NCI-H748 (cell line): ENCODE data around the gene ZNF385A.

Experiments
- DNase-seq: peaks from one replicate; lab custom pipeline; 2025; ENCODE audit not compliant: unreplicated experiment; lab: John Stamatoyannopoulos, UW

The ZNF385A gene, protein sequence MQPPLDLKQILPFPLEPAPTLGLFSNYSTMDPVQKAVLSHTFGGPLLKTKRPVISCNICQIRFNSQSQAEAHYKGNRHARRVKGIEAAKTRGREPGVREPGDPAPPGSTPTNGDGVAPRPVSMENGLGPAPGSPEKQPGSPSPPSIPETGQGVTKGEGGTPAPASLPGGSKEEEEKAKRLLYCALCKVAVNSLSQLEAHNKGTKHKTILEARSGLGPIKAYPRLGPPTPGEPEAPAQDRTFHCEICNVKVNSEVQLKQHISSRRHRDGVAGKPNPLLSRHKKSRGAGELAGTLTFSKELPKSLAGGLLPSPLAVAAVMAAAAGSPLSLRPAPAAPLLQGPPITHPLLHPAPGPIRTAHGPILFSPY

DNA sequence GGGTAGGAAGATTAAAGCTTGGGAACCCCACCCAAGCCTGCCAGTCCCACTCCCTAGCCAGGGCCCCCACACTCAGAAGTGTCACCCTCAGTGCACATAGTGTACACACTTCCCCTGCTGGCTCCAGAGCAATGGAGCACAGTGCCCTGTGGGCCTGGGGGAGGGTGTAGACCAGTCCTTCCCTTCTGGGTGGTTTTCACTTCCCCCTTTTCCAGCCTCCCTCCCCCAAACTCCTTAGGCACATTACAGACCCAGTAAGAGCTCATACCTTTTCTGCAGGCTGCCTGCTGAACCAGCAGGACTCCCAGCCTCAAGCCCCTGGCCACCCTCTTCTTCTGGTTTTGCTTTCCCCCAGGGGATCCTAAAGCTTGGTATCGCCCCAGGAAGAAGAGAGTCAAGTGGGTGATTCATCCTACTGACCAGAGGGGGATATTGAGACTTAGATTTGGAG lies at the start of gene ZNF385A:
ZNF385A (minus strand) TSS at position 143 of the 451 bp plus-strand sequence. CDS start 219 bp downstream, outside the sequence.
- DNase-seq: no peak

DNA sequence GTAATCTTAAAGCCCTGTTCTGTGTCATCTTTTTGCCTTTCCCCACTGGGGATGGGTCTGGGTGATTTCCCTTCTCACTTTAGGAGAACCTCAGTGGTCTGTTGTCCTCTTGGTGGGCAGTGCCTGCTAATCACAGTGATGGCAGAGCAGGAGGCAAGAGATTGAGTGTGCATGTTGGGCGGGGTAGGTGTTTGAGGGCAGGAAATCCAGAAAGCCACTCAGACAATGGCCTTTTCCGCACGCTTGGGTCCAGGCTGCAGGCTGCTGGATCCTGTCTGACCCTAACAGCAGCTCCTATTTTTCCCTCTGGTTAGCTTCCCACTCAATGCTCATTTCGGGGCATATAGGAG lies 48.3 kb upstream of the ZNF385A start:
- DNase-seq: no peak

DNA sequence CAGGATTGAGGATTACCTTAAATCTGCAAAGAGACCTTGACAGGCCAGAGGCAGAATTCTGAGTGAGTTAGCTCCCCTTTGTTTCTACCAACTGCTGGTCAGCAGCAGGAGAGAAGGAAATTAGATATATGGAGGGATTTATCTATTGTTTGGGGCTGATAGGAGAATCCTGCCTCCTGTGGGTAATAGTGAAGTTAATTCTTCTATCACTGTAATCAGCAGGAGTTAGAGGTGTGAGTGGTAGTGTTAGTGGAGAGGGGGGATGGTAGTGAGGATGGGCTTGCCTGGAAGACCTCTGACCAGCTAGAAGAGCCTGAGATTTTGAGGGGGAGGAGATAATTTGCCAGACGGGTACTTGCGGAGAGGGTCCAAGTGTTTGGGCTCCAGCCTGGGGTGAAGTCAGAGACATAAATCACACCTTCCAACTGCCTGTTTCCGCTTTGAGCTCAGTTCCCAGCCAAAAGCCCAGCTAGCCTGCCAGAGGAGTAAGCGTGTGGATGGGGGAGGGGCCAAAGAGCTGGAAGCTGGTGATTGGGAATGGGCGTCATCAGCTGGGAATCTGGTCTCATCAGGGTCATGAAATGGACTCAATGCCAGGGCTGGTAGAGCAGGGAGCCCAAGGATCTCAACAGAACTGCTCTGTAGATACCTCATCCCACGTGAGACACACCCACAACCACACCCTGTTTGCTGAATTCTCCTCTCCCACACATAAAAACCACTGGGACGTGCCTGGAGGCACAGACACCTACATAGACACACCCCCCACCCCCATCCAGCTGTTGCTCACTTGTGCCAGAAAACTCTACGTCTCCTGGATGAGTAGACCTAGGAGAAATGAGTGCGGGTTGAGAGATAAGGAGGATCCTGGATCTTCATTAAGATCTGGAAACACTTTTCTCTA lies 47.6 kb upstream of the ZNF385A start:
- DNase-seq: peak; percentile 41

DNA sequence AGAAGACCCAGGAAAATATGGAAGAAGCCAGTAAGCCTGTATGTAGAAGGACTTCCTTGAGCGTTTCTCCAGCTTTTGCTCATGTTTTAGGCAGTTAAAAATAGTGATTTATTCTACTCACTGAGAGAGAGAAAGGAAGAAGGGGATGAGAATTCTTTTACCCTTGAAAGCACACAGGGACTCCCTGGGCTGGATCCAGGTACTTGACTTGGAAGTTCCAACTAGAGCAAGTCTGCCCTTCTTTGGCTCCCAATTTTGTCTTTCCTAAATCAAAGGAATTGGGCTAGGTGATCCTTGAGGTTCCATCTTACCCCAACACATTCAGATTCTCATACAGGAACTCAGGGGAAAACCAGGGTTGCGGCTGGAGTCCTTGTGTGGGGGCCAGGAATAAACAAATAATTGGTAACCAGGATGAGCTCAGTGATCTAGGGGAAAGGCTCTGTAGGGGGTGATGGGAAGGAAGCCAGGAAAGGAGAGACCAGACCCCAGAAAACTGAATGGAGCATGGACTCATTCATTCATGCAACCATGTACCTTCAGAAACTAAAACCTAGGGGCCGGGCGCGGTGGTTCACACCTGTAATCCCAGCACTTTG lies 46.0 kb upstream of the ZNF385A start:
- no peak for DNase-seq

DNA sequence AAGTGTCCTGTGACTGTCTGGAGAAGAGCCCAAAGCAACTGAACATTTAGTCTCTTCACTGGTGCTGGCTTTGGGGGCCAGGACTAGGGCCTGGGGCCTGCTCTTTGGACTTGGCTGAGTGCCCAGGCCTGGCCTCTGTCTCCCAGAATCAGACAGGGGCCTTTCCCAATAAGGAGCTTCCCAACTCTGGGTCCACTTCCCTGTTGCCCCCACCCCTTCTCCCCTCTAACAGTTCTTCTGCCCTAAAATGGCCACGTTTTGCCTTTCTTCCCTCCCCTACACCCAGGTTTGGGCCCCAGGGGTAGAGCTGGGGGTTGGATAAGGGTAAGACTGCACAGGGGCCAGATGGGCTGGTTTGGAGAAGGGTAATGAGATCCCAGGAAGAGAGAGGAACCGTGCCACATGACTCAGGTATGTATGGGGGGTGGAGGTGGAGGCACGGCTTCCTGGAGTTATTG lies 44.5 kb upstream of the ZNF385A start:
- no peak for DNase-seq

DNA sequence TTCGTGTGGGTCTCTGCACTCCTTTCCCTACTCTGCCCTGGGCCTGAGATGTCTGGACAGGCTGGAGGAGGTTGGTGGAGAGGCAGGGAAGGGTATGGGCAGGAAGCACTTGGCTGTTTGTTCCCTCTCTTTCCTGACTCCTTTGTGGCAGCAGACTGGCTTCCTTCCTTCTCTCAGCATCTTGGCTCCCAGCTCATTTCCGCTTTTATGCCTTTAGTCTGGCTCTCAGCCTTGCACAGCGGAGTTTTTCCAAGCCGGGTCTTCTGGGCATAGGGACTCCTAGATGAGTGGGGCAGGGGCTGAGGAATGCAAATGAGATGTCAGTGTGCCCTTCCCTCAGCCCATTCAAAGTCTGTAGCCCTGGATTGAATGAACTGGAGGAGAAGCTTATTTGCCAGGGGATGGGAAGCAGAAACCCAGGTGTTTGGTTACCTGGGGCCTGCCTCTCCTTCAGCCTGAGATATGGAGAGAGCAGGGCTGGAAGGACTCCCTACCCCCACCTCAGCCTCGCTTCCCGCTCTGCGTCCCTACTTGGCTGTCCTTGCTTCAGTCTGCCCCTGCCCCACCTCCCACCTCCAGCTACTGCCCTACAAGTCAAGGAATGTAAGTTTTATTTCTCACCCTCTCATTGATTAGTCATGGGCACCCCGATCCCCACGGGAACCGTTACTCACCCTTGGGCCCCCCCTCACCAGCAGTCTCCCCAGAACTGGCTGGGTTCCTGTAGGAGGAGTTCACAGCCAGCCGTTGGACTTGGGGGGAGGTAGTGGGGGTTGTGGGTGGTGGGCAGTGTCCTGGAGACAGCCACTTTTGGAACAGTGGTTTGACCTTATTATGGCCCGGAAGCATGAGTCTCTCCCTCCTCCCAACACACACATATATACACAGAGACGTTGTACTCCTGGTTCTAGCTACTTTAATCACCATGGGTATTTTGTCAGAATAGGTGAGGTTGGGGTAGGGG lies 43.8 kb upstream of the ZNF385A start:
- no peak for DNase-seq

DNA sequence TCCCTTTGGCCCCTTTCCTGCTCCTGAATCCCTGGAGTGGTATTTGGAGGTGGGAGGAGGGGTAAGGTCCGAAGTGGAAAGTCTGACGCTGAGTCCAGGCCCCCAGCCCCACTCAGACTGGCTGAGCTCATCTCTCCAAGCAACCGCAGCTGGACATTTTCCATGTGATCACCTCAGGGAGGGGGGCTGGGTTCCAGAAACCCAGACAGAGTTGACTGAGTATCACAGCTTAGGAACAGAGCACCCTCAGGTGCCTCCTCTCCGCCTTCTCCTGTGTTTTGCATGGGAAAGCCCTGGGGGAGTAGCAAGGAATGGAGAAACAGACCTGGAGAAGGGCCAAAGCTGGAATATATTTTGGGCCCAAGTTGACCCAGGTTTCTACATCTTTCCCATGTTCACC lies 42.6 kb upstream of the ZNF385A start:
- no peak for DNase-seq

DNA sequence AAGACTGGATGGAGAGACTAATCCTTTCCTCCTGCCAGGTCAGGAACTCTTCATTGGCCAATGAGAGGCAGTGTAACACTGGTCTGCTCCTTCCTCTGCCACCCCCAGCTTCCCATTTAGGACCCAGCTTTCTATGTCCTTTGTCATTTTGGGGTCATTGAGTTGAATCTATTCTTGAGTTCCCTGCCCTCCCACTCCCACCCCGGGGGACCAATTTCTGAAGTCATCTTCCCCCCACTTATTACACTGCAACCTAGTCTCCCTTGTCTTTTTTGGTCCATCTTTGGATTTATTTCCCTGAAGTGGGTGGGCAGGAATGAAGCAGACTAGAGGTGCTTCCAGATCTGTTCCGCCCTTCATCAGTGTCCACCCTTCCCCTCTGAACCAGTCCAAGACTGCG lies 42.2 kb upstream of the ZNF385A start:
- no peak for DNase-seq

DNA sequence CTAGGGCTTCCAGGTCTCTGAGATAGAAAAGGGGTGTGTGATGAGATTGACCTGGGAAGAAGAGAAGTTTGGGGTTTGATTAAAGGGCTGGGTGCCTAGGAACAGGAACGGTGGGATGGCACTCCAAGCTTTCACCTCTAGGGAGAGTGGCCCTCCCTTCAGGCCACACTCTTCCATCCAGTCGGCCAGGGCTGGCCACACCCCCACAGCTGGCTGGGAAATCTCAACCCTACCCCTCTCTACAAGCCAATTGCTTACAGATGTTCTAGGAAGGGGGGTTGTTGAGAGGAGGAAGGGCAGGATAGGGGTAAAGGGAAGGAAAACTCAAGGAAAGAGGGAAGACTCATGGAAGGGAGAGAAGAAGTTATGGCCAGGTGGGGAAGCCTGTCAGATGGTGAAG lies 41.2 kb upstream of the ZNF385A start:
- no peak for DNase-seq

DNA sequence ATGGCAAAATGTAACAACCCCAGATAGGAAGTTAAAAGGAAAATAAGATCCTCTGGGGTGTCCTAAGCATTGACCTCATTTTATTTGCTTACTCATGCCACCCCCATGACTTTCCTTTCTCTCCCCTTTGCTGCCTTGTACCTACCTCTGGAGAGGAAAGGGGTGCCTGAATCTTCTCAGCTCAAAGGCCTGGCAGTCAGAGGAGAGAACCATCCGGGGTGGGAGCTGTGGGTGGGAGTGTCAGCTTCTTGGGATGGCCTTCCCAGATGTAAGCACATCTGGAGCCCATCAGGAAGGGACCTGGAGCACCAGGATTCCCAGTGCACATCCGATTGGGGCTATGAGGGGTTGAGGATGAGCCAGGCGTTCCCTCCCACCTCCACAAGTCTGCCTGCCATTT lies 39.7 kb upstream of the ZNF385A start:
- no peak for DNase-seq

DNA sequence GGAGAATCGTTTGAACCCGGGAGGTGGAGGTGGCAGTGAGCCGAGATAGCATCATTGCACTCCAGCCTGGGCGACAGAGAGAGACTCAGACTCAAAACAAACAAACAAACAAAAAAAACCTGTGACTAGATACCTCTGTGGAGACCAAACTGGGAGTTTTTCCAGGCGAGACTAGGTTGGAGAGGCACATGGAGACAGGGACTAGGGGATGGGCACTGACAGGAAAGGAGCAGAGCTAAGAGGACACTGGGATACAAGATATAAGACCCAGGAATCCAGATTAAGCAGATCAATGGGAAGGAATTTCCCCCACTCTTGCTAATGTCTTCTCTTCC lies 39.2 kb upstream of the ZNF385A start:
- DNase-seq: no peak

DNA sequence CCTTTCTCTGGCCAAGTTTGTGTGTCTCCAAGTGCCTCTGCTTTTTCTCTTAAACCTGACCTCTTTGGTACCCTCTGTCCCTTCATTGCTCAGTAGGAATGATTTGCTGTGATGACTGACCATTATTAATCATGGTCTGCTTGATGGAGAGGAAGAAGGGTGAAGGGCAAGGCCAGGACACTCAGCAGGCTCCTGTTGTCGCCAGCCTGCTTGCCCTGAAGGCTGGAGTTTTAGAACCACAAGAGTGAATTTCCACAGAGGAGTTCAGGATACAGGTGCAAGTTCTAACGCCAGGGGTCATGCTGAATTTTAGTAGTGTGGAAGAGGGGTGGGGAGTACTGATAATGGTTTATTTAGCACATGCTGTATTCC lies 37.3 kb upstream of the ZNF385A start:
- no peak for DNase-seq

DNA sequence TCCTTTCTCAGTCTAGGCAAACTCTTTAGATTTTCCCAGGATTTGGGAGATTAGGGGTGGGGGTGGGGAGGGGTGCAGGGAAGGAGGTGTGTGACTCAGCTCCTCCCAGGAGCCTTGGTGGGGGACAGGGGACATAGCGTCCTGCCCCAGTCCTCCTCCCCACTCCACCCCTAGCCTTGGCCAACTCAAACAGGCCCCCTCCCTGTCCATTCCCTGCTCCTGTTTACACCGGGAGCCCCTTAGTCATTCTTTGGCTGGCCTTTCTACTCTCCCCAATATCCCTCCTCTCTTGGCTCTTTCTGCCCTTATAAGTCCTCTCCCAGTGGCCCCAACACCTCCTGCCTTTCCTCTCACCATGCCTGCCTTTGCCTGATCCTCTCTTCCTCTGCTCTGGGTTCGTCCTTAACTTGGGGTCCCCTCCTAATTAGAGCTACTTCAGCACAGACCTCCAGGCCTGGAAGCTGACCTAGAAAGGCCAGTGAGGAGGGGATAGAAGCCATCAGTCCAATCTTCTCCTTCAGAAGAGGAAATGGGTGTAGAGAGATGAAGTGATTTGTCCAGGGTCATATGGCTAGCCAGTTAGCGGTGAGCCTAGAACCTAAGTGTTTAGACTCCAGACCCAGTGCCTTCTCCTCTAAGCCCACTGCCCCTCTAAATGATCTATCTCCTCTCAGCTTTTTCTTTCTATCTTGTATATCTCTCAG lies 36.8 kb upstream of the ZNF385A start:
- DNase-seq: no peak

DNA sequence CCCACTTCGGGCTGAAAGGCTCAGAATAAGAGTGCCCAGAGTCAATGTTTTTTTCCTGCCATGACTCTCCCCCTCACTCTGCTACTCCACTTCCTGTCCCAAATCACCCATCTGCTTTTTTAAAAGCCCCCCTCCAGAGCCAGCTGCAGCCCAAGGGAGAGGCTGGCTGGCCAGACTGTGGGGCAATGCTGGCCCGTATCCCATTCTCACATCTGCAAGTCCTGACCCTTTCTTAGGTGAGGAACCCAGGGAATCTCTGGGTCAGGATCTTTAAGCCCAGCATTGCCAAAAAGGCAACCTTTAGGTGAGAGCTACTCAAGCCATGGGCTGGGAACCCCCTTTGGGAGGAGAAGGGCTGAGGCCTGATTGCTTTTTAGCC lies 36.2 kb upstream of the ZNF385A start:
- no peak for DNase-seq

DNA sequence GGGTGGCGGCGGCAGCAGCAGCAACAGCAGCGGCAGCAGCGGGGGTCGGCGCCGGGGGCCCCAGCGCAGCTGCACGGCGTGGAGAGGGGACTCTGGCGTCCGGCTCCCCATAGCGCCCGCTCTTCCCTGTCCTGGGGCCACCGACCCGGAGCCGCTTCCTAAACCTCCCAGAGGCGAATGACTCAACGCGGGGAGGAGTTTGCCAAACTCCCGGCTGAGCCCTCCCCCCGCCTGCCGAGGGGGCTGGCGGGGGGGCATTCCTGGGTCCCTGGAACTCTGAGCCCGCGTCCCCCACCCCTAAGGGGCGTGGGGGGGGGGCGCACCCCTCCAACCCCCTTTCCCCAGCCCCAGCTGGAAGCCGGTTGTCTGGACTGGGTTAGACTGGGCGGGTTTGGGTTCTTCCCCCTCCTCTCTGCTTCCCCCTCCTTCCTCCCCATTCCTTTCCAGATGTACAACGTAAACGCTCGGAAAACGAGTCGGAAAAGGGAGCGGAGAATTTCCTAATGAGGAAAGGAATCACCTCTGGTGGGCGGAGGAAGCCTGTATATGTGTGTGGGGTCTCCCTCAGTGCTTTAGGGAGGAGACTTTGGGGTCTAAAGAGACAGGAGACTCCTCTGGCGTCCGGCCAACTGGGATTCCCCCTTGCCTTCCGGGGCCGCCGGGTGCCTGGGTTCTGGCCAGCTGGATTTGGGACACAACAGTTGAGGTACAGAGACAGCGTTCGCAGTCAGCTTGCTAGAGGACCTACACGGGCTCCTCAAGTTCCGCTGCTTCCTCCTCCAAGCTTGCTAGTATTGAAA lies 34.8 kb upstream of the ZNF385A start, which contains the start of gene ITGA5:
ITGA5 (minus strand) TSS at position 179 of the 800 bp plus-strand sequence; CDS start at position 111, 68 bp downstream.
- DNase-seq: peak; percentile 20

DNA sequence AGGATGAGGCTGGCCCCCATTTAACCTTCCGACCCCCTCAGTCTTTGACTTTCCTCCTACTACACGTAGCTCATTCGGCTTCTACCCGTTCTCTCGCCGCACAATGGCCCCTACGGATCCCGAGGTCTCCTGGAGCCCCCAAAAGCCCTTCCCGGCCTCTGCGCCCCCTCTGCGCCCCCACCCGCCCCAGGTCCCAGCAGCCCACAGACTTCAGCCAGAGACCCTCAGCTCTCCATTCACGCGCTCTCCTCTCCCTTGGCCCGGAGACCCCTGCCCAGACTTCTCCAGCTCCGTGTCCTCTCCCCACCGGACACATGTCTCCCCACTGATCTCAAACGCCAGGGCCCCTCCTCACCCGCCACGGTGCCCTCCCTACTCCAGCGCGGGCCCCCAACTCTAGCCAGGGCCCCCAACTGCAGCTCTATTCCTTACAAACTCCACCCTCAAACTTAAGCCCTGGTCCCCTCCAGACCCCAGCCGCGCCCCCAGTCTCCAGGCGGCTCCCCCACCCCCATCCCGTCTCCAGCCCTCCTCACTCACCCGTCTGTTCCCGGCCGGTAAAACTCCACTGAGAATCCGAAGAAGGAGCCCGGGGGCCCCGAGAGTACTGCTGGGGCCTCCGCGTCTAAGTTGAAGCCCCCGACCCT lies 34.0 kb upstream of the ZNF385A start:
- DNase-seq: no peak

DNA sequence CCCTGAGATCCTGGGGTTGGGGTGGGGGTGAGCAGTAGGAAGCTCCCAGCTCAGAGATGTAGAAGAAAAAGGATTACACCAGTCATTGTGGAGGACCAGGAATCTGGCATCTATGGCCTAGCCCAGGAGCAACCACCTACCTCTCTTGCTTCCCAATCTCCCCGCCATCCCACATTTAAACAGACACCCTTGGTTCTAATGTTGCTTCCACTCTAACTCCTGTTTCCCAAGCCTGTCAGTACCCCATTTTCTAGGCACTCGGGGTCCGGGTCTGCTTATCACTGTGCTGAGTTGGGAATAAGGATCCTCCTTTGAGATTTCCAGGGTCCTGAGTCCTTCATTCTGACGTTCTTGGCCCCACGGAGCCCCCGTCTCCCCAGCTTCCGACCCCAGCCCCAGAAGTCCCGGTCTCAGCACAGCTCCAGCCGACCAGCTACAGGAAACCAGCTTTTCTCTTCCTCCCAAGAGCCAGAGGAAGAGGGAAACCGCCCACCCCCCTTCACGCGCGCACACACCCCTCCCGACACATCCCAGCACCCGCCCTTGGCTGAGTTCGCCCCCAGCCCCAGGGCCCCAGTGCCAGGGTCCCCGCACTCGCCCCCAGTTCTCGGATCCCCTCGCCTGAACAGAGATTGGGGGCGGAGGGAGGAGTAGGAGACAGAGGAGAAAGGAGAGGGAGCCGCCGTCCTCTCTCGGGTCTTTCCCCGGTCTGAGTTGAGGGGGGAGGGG lies 33.3 kb upstream of the ZNF385A start:
- DNase-seq: no peak
